CD14-positive monocyte (primary cell): Measurements from ENCODE around the gene B4GALNT3. TPM values are rescaled to one million over a fixed set of nuclear protein-coding genes. Genes with fewer than 3 reads are reported as not detected.

Experiments
- DNase-seq, 3 donors: peaks; one replicate each; pipeline ENCODE4 v3.0.0-alpha.2; 2011 to 2022
- H2AFZ ChIP-seq: 2 replicates; pipeline ENCODE4 v1.6.0; 2012; ENCODE audit warnings: mild to moderate bottlenecking, low read depth, low read length, inconsistent platforms; ENCODE audit not compliant: insufficient read depth, poor library complexity, severe bottlenecking
- H3K27ac ChIP-seq, 2 donors: 1 replicate in 1 of 2; 2 replicates in 1 of 2; pipeline ENCODE4 v1.5.1; 2012 to 2013; ENCODE audit warnings: low read length in 2 of 2, control low read depth in 1 of 2, inconsistent platforms in 1 of 2, low read depth in 1 of 2, mild to moderate bottlenecking in 1 of 2
- H3K27me3 ChIP-seq, 2 donors: one replicate each; pipeline versions ENCODE4 v1.6.0 to v1.6.1; 2011 to 2013; ENCODE audit warnings: low read length in 2 of 2; ENCODE audit not compliant: control insufficient read depth in 2 of 2, insufficient read depth in 2 of 2
- H3K36me3 ChIP-seq, 2 donors: replicated peaks in 1 of 2; 1 replicate in 1 of 2; 2 replicates in 1 of 2; pipeline versions ENCODE4 v1.5.1 to v1.6.1; 2012 to 2013; ENCODE audit warnings: low read length in 2 of 2, control low read depth in 1 of 2, inconsistent platforms in 1 of 2, mild to moderate bottlenecking in 1 of 2; ENCODE audit not compliant: insufficient read depth in 2 of 2, control insufficient read depth in 1 of 2
- H3K4me1 ChIP-seq, 2 donors: 1 replicate in 1 of 2; 2 replicates in 1 of 2; pipeline versions ENCODE4 v1.5.1 to v1.6.1; 2012 to 2013; ENCODE audit warnings: low read length in 2 of 2, control low read depth in 1 of 2, inconsistent platforms in 1 of 2, mild to moderate bottlenecking in 1 of 2, moderate library complexity in 1 of 2; ENCODE audit not compliant: insufficient read depth in 2 of 2, control insufficient read depth in 1 of 2
- H3K4me2 ChIP-seq: replicated peaks from 2 replicates; pipeline ENCODE3; 2012; ENCODE audit warnings: low read length, moderate library complexity, mild to moderate bottlenecking; ENCODE audit not compliant: poor library complexity, severe bottlenecking; ENCODE audit errors: extremely low read depth
- H3K4me3 ChIP-seq, 3 experiments: fragments of 200-600 bp in 1 of 3; sonication (generic) in 1 of 3; replicated peaks in 1 of 3; 1 replicate in 2 of 3; 2 replicates in 1 of 3; pipeline ENCODE4 v1.5.1; 2011 to 2013; ENCODE audit warnings: low read length in 3 of 3, mild to moderate bottlenecking in 3 of 3, control low read depth in 2 of 3, low read depth in 2 of 3, inconsistent platforms in 1 of 3, moderate library complexity in 1 of 3
- H3K79me2 ChIP-seq: 2 replicates; pipeline ENCODE4 v1.6.0; 2012; ENCODE audit warnings: mild to moderate bottlenecking, control low read depth, inconsistent platforms, low read length, moderate library complexity; ENCODE audit not compliant: insufficient read depth
- H3K9ac ChIP-seq: 2 replicates; pipeline ENCODE4 v1.6.0; 2017; ENCODE audit warnings: low read length, mild to moderate bottlenecking; ENCODE audit not compliant: insufficient read depth, poor library complexity, severe bottlenecking
- H3K9me3 ChIP-seq, 2 donors: replicated peaks in 1 of 2; 1 replicate in 1 of 2; 2 replicates in 1 of 2; pipeline versions ENCODE4 v1.5.1 to v1.6.1; 2012 to 2013; ENCODE audit warnings: low read length in 2 of 2, control low read depth in 1 of 2; ENCODE audit not compliant: control insufficient read depth in 1 of 2, insufficient read depth in 1 of 2
- H4K20me1 ChIP-seq: 2 replicates; pipeline ENCODE4 v1.6.0; 2012; ENCODE audit warnings: mild to moderate bottlenecking, low read length, control low read depth, moderate library complexity; ENCODE audit not compliant: insufficient read depth
- H3K27ac Mint-ChIP-seq, 7 donors: one replicate each; pipeline ENCODE4 v1.8.0; 2020; ENCODE audit warnings: mild to moderate bottlenecking in 7 of 7, mixed read lengths in 7 of 7, moderate library complexity in 6 of 7, inconsistent platforms in 2 of 7
- H3K27me3 Mint-ChIP-seq, 3 donors: one replicate each; pipeline ENCODE4 v1.8.0; 2021 to 2022; ENCODE audit warnings: low read depth in 3 of 3, mild to moderate bottlenecking in 3 of 3, mixed read lengths in 3 of 3, moderate library complexity in 3 of 3, inconsistent platforms in 1 of 3
- H3K36me3 Mint-ChIP-seq, 2 donors: one replicate each; pipeline ENCODE4 v1.8.0; 2020; ENCODE audit warnings: mixed read lengths in 2 of 2, inconsistent platforms in 1 of 2, mild to moderate bottlenecking in 1 of 2
- H3K4me1 Mint-ChIP-seq: one replicate; pipeline ENCODE4 v1.8.0; 2020; ENCODE audit warnings: mild to moderate bottlenecking, mixed read lengths
- H3K4me3 Mint-ChIP-seq, 2 donors: one replicate each; pipeline ENCODE4 v1.8.0; 2020; ENCODE audit warnings: mild to moderate bottlenecking in 2 of 2, mixed read lengths in 2 of 2, moderate library complexity in 1 of 2
- H3K9me3 Mint-ChIP-seq, 7 donors: one replicate each; pipeline ENCODE4 v1.8.0; 2020 to 2022; ENCODE audit warnings: mixed read lengths in 7 of 7, mild to moderate bottlenecking in 6 of 7, moderate library complexity in 6 of 7, inconsistent platforms in 2 of 7
- WGBS: methylation state at CpG from one replicate; pipeline ENCODE4 v1.1.5; 2013; ENCODE audit warnings: missing lambda C conversion rate; ENCODE audit not compliant: insufficient coverage; 5-methylcytosine and 5-hydroxymethylcytosine counted together
- intact Hi-C, 2 donors: fragments of 100-400 bp; cut with micrococcal nuclease; formaldehyde crosslinking; loops; one replicate each; pipeline versions ENCODE4 v1.15.0 to v1.15.1; 2023
- polyA plus RNA-seq, 3 donors: library from polyadenylated mRNA; depleted of rRNA in 1 of 3; unstranded in 2 of 3; stranded (reverse) in 1 of 3; fragments of 300-500 nt in 2 of 3; fragments of >200 nt in 1 of 3; fragmentation: Illumina TruSeq in 2 of 3; gene quantifications; 1 replicate in 2 of 3; 2 replicates in 1 of 3; pipeline ENCODE4 v1.2.3, GENCODE V29; 2012 to 2021
- TF ChIP-seq, protein P1 (sequence below): fragments of 200-600 bp; IDR thresholded peaks from one replicate; pipeline ENCODE4 v1.8.0; 2022; ENCODE audit warnings: antibody characterized with exemption, mild to moderate bottlenecking

Gene B4GALNT3
- polyA plus RNA-seq, 3 donors: 0.09 to 0.10 TPM; not detected in 1

DNA sequence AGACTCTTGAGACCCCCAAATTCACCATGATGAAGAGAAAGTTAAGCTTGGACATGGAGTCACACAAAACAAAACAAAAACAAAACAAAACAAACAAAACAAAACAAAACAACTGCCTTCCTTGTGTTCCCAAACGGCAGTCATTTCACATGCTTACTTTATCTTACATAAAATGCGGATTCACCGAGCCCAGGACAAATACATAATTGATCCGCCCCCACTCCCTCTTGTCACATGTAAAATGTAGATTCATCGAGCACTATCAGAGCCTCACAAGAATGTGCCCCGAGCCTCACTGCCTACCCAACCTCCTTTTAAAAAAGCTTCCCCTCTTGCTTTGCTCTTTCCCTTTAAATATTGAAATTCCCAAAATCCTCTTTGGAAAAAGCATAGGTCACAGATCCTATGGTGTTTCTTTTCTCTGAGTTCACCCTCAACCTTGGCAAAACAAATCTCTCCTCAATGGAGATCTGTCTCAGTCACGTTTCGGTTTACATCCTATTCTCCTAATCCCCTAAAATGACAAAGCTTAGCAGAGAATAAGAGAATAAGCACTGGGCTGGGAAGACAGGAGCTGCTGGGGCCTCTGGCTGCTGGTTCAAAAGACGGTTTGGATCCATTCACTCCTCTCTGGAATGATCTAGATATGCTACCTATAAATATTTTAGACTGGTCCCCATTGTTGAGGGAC, 119.8 kb downstream of the B4GALNT3 start:
- Histone ChIP-seq H3K36me3 (no peaks in the 10 kb centered on the region), H3K9ac (no peak overlapping the region), H3K27ac (no peak overlapping the region), H3K4me1 (peaks cover 23 to 27% of the 10 kb centered on the region in 2 donors), H3K9me3 (no peaks in the 10 kb centered on the region), H3K79me2 (no peaks in the 10 kb centered on the region), H4K20me1 (no peaks in the 10 kb centered on the region), H3K4me3 (no peak overlapping the region), H2AFZ (no peak overlapping the region), H3K27me3 (no peaks in the 10 kb centered on the region), H3K4me2 (no peak overlapping the region)
- 91% methylated on average over 6 of the region's 9 CpGs for WGBS
- intact Hi-C loops: loop anchor here (5.0 to 10.0 kb wide), 4 partner anchors 43 to 515 kb away; partner anchors contain the start of gene WNK1 (in 2 of the 2)
- TF ChIP-seq, protein P1, sequence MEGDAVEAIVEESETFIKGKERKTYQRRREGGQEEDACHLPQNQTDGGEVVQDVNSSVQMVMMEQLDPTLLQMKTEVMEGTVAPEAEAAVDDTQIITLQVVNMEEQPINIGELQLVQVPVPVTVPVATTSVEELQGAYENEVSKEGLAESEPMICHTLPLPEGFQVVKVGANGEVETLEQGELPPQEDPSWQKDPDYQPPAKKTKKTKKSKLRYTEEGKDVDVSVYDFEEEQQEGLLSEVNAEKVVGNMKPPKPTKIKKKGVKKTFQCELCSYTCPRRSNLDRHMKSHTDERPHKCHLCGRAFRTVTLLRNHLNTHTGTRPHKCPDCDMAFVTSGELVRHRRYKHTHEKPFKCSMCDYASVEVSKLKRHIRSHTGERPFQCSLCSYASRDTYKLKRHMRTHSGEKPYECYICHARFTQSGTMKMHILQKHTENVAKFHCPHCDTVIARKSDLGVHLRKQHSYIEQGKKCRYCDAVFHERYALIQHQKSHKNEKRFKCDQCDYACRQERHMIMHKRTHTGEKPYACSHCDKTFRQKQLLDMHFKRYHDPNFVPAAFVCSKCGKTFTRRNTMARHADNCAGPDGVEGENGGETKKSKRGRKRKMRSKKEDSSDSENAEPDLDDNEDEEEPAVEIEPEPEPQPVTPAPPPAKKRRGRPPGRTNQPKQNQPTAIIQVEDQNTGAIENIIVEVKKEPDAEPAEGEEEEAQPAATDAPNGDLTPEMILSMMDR: no peak
- Mint-ChIP-seq H3K27ac (no peak overlapping the region), H3K4me1 (peaks cover 26% of the 10 kb centered on the region), H3K4me3 (no peak overlapping the region), H3K9me3 (peaks cover 0 to 2% (median 0%) of the 10 kb centered on the region in 7 donors), H3K36me3 (peaks cover 5 to 6% of the 10 kb centered on the region in 2 donors), H3K27me3 (no peaks in the 10 kb centered on the region)
- no peak for DNase-seq

- Histone ChIP-seq H3K9ac (no peak overlapping the region), H3K27me3 (no peaks in the 10 kb centered on the region), H3K4me3 (no peak overlapping the region), H3K9me3 (no peaks in the 10 kb centered on the region), H3K79me2 (no peaks in the 10 kb centered on the region), H3K4me1 (peaks cover 20 to 24% of the 10 kb centered on the region in 2 donors), H3K27ac (no peak overlapping the region), H3K36me3 (no peaks in the 10 kb centered on the region), H3K4me2 (no peak overlapping the region), H4K20me1 (no peaks in the 10 kb centered on the region), H2AFZ (no peak overlapping the region)
- H3K27ac Mint-ChIP-seq: no peak overlapping the region
- peaks cover 22% of the 10 kb centered on the region for H3K4me1 Mint-ChIP-seq
- peaks cover 0 to 2% (median 0%) of the 10 kb centered on the region in 7 donors for H3K9me3 Mint-ChIP-seq
- intact Hi-C loops: no loop called here
- no peak for DNase-seq
- 97% methylated on average over 3 of the region's 4 CpGs for WGBS
- TF ChIP-seq, protein P1: no peak
- no peaks in the 10 kb centered on the region for H3K27me3 Mint-ChIP-seq
- H3K36me3 Mint-ChIP-seq: peaks cover 6 to 13% of the 10 kb centered on the region in 2 donors
- no peak overlapping the region for H3K4me3 Mint-ChIP-seq
Measured at GRCh38 chr12:580813-581212, 121.1 kb downstream of the B4GALNT3 start.
